Bronchial epithelial cell (primary cell): Measurements from ENCODE around the gene VAPA. TPM values are rescaled to one million over a fixed set of nuclear protein-coding genes. Genes with fewer than 3 reads are reported as not detected.

Experiments
- DNase-seq: peaks from one replicate; pipeline ENCODE4 v3.0.0-alpha.2; 2010; ENCODE audit warnings: low read depth
- FAIRE-seq: peaks from 2 replicates; lab custom pipeline; 2011; peaks lifted over from hg19 to GRCh38; lab: Jason Lieb, UNC
- H3K27me3 ChIP-seq: 2 replicates; pipeline ENCODE4 v1.5.1; 2011; ENCODE audit warnings: low read length; ENCODE audit not compliant: control insufficient read depth, insufficient read depth
- H3K36me3 ChIP-seq: 2 replicates; pipeline ENCODE4 v1.5.1; 2011; ENCODE audit warnings: low read length; ENCODE audit not compliant: control insufficient read depth, insufficient read depth
- H3K4me3 ChIP-seq: 2 replicates; pipeline ENCODE4 v1.5.1; 2011; ENCODE audit warnings: mild to moderate bottlenecking, low read depth, low read length, control low read depth
- CTCF ChIP-seq: IDR thresholded peaks from 2 replicates; pipeline ENCODE4 v1.5.1; 2011; ENCODE audit warnings: mild to moderate bottlenecking, moderate library complexity, low read length, control low read depth, inconsistent platforms; ENCODE audit not compliant: insufficient read depth, severe bottlenecking
- total RNA-seq: library from RNA; depleted of rRNA; stranded (reverse); fragments of >200 nt; gene quantifications from 2 replicates; pipeline ENCODE4 v1.2.1, GENCODE V29; 2014

VAPA gene
- total RNA-seq, 1 donor from 2014 or later, result 356 TPM

- DNase-seq (no peak), FAIRE-seq (no peak)
- TF ChIP-seq CTCF, result no peak
- Histone ChIP-seq H3K4me3 (no peak overlapping the region), H3K27me3 (no peaks in the 10 kb centered on the region), H3K36me3 (no peaks in the 10 kb centered on the region)
These were observed 72.5 kb downstream of the VAPA start for GRCh38 chr18:9986156-9986930.

GRCh38 chr18:9987345-9987744 is 73.5 kb downstream of the VAPA start:
- no peak overlapping the region for H3K4me3 ChIP-seq
- TF ChIP-seq CTCF, result no peak
- H3K36me3 ChIP-seq, result no peaks in the 10 kb centered on the region
- H3K27me3 ChIP-seq, result no peaks in the 10 kb centered on the region
- FAIRE-seq (no peak), DNase-seq (no peak)

- no peaks in the 10 kb centered on the region for H3K27me3 ChIP-seq
- no peak for TF ChIP-seq CTCF
- FAIRE-seq (no peak), DNase-seq (no peak)
- no peaks in the 10 kb centered on the region for H3K36me3 ChIP-seq
- H3K4me3 ChIP-seq, result no peak overlapping the region
These were observed 74.1 kb downstream of the VAPA start for GRCh38 chr18:9987931-9988330.

GRCh38 chr18:9988665-9989064 is 74.8 kb downstream of the VAPA start:
- no peak for DNase-seq

GRCh38 chr18:9989481-9989880 is 75.7 kb downstream of the VAPA start:
- Histone ChIP-seq H3K27me3 (no peaks in the 10 kb centered on the region), H3K4me3 (no peak overlapping the region), H3K36me3 (no peaks in the 10 kb centered on the region)
- DNase-seq (no peak), FAIRE-seq (no peak)
- no peak for TF ChIP-seq CTCF

More at GRCh38 chr18:9988665-9989064, 74.8 kb downstream of the VAPA start:
- no peak for TF ChIP-seq CTCF
- no peak for FAIRE-seq
- no peaks in the 10 kb centered on the region for H3K36me3 ChIP-seq
- no peak overlapping the region for H3K4me3 ChIP-seq
- H3K27me3 ChIP-seq, result no peaks in the 10 kb centered on the region
